ENCODE results near the gene TMTC2.

TMTC2 gene

GRCh38 chr12:82663893-82664292 lies 22.8 kb upstream of the TMTC2 start:
- Histone ChIP-seq H3K27me3 (ENCODE audit: insufficient read depth, low read length) (no peaks in the 10 kb centered on the region), H3K27ac (ENCODE audit: low read depth, low read length) (no peak overlapping the region), H3K18ac (ENCODE audit: low read length) (no peak overlapping the region), H3K9ac (ENCODE audit: low read length) (peak overlapping the region; percentile 30), H3K14ac (ENCODE audit: low read length) (no peak overlapping the region), H3K36me3 (ENCODE audit: control insufficient read depth in 1 of 2, insufficient read depth in 2 of 2, low read length in 2 of 2) (no peaks in the 10 kb centered on the region), H4K12ac (ENCODE audit: low read depth, low read length) (no peak overlapping the region), H2BK12ac (ENCODE audit: low read length) (no peak overlapping the region), H2BK5ac (ENCODE audit: low read depth, low read length, poor library complexity) (no peak overlapping the region), H4K91ac (ENCODE audit: low read depth, low read length) (no peak overlapping the region), H4K8ac (ENCODE audit: low read depth, low read length) (no peak overlapping the region), H3K4me2 (ENCODE audit: low read length) (no peak overlapping the region), H3K23ac (ENCODE audit: low read length) (no peak overlapping the region), H3K9me3 (ENCODE audit: insufficient read depth, low read depth, low read length) (peaks cover 3% of the 10 kb centered on the region), H3K4me1 (ENCODE audit: control insufficient read depth in 1 of 2, insufficient read depth in 2 of 2, low read length in 2 of 2) (no peaks in the 10 kb centered on the region), H2AFZ (ENCODE audit: insufficient read depth, low read length, poor library complexity) (no peak overlapping the region), H2BK120ac (ENCODE audit: insufficient read depth, low read length, poor library complexity) (no peak overlapping the region), H3K79me2 (ENCODE audit: control insufficient read depth, insufficient read depth, low read length, poor library complexity) (no peaks in the 10 kb centered on the region), H3K4me3 (ENCODE audit: low read depth, low read length) (no peak overlapping the region), H3K79me1 (ENCODE audit: low read length) (no peaks in the 10 kb centered on the region), H3K4ac (ENCODE audit: low read depth, low read length) (no peak overlapping the region), H2AK5ac (ENCODE audit: low read length) (no peak overlapping the region)
- no peak for DNase-seq
- no CpG with 5 or more reads among the region's 7 CpGs for WGBS (ENCODE audit: extremely low coverage, insufficient coverage, insufficient read length)

- Histone ChIP-seq H3K4ac (ENCODE audit: low read depth, low read length) (no peak overlapping the region), H3K4me2 (ENCODE audit: low read length) (no peak overlapping the region), H3K14ac (ENCODE audit: low read length) (no peak overlapping the region), H3K27ac (ENCODE audit: low read depth, low read length) (no peak overlapping the region), H3K4me3 (ENCODE audit: low read depth, low read length) (no peak overlapping the region), H3K27me3 (ENCODE audit: insufficient read depth, low read length) (no peaks in the 10 kb centered on the region), H4K8ac (ENCODE audit: low read depth, low read length) (no peak overlapping the region), H3K9me3 (ENCODE audit: insufficient read depth, low read depth, low read length) (no peaks in the 10 kb centered on the region), H2BK5ac (ENCODE audit: low read depth, low read length, poor library complexity) (no peak overlapping the region), H4K91ac (ENCODE audit: low read depth, low read length) (no peak overlapping the region), H3K4me1 (ENCODE audit: control insufficient read depth in 1 of 2, insufficient read depth in 2 of 2, low read length in 2 of 2) (no peaks in the 10 kb centered on the region), H3K9ac (ENCODE audit: low read length) (no peak overlapping the region), H3K18ac (ENCODE audit: low read length) (no peak overlapping the region), H3K79me1 (ENCODE audit: low read length) (no peaks in the 10 kb centered on the region), H3K36me3 (ENCODE audit: control insufficient read depth in 1 of 2, insufficient read depth in 2 of 2, low read length in 2 of 2) (no peaks in the 10 kb centered on the region), H2BK120ac (ENCODE audit: insufficient read depth, low read length, poor library complexity) (no peak overlapping the region), H3K23ac (ENCODE audit: low read length) (no peak overlapping the region), H2BK12ac (ENCODE audit: low read length) (no peak overlapping the region), H2AK5ac (ENCODE audit: low read length) (no peak overlapping the region), H3K79me2 (ENCODE audit: control insufficient read depth, insufficient read depth, low read length, poor library complexity) (no peaks in the 10 kb centered on the region), H4K12ac (ENCODE audit: low read depth, low read length) (no peak overlapping the region), H2AFZ (ENCODE audit: insufficient read depth, low read length, poor library complexity) (no peak overlapping the region)
- no CpG with 5 or more reads among the region's 3 CpGs for WGBS (ENCODE audit: extremely low coverage, insufficient coverage, insufficient read length)
- DNase-seq, result no peak
Measured at GRCh38 chr12:82665142-82665923, 21.4 kb upstream of the TMTC2 start.

- DNase-seq, result no peak
- no peak overlapping the region for H4K12ac ChIP-seq (ENCODE audit: low read depth, low read length)
- no peak overlapping the region for H3K4me2 ChIP-seq (ENCODE audit: low read length)
- H2BK12ac ChIP-seq (ENCODE audit: low read length), result no peak overlapping the region
- no peaks in the 10 kb centered on the region for H3K9me3 ChIP-seq (ENCODE audit: insufficient read depth, low read depth, low read length)
- no peak overlapping the region for H2BK120ac ChIP-seq (ENCODE audit: insufficient read depth, low read length, poor library complexity)
- no peaks in the 10 kb centered on the region for H3K27me3 ChIP-seq (ENCODE audit: insufficient read depth, low read length)
- no peak overlapping the region for H4K8ac ChIP-seq (ENCODE audit: low read depth, low read length)
- no peak overlapping the region for H4K91ac ChIP-seq (ENCODE audit: low read depth, low read length)
- H3K4me3 ChIP-seq (ENCODE audit: low read depth, low read length), result no peak overlapping the region
- H3K4me1 ChIP-seq (ENCODE audit: control insufficient read depth in 1 of 2, insufficient read depth in 2 of 2, low read length in 2 of 2), result no peaks in the 10 kb centered on the region
- H3K23ac ChIP-seq (ENCODE audit: low read length), result no peak overlapping the region
- no peak overlapping the region for H3K14ac ChIP-seq (ENCODE audit: low read length)
- no peak overlapping the region for H3K27ac ChIP-seq (ENCODE audit: low read depth, low read length)
- H3K79me2 ChIP-seq (ENCODE audit: control insufficient read depth, insufficient read depth, low read length, poor library complexity), result no peaks in the 10 kb centered on the region
- H2AK5ac ChIP-seq (ENCODE audit: low read length), result no peak overlapping the region
- no peak overlapping the region for H3K4ac ChIP-seq (ENCODE audit: low read depth, low read length)
- H3K18ac ChIP-seq (ENCODE audit: low read length), result no peak overlapping the region
- H3K9ac ChIP-seq (ENCODE audit: low read length), result no peak overlapping the region
- H2AFZ ChIP-seq (ENCODE audit: insufficient read depth, low read length, poor library complexity), result no peak overlapping the region
- no peak overlapping the region for H2BK5ac ChIP-seq (ENCODE audit: low read depth, low read length, poor library complexity)
- no peaks in the 10 kb centered on the region for H3K36me3 ChIP-seq (ENCODE audit: control insufficient read depth in 1 of 2, insufficient read depth in 2 of 2, low read length in 2 of 2)
- H3K79me1 ChIP-seq (ENCODE audit: low read length), result no peaks in the 10 kb centered on the region
- no CpG with 5 or more reads among the region's 1 CpG for WGBS (ENCODE audit: extremely low coverage, insufficient coverage, insufficient read length)
Measured at GRCh38 chr12:82666830-82667229, 19.9 kb upstream of the TMTC2 start.

GRCh38 chr12:82671673-82672195 lies 15.0 kb upstream of the TMTC2 start:
- WGBS (ENCODE audit: extremely low coverage, insufficient coverage, insufficient read length), result no CpG with 5 or more reads among the region's 4 CpGs
- Histone ChIP-seq H2AK5ac (ENCODE audit: low read length) (no peak overlapping the region), H2BK12ac (ENCODE audit: low read length) (no peak overlapping the region), H3K4me2 (ENCODE audit: low read length) (no peak overlapping the region), H3K4me3 (ENCODE audit: low read depth, low read length) (no peak overlapping the region), H3K27me3 (ENCODE audit: insufficient read depth, low read length) (no peaks in the 10 kb centered on the region), H3K79me2 (ENCODE audit: control insufficient read depth, insufficient read depth, low read length, poor library complexity) (no peaks in the 10 kb centered on the region), H3K18ac (ENCODE audit: low read length) (no peak overlapping the region), H3K9ac (ENCODE audit: low read length) (no peak overlapping the region), H3K36me3 (ENCODE audit: control insufficient read depth in 1 of 2, insufficient read depth in 2 of 2, low read length in 2 of 2) (no peaks in the 10 kb centered on the region), H3K4me1 (ENCODE audit: control insufficient read depth in 1 of 2, insufficient read depth in 2 of 2, low read length in 2 of 2) (no peaks in the 10 kb centered on the region), H3K23ac (ENCODE audit: low read length) (no peak overlapping the region), H3K27ac (ENCODE audit: low read depth, low read length) (no peak overlapping the region), H2AFZ (ENCODE audit: insufficient read depth, low read length, poor library complexity) (no peak overlapping the region), H3K9me3 (ENCODE audit: insufficient read depth, low read depth, low read length) (no peaks in the 10 kb centered on the region), H2BK120ac (ENCODE audit: insufficient read depth, low read length, poor library complexity) (no peak overlapping the region), H3K4ac (ENCODE audit: low read depth, low read length) (no peak overlapping the region), H3K14ac (ENCODE audit: low read length) (no peak overlapping the region), H4K12ac (ENCODE audit: low read depth, low read length) (no peak overlapping the region), H2BK5ac (ENCODE audit: low read depth, low read length, poor library complexity) (no peak overlapping the region), H3K79me1 (ENCODE audit: low read length) (no peaks in the 10 kb centered on the region), H4K91ac (ENCODE audit: low read depth, low read length) (no peak overlapping the region), H4K8ac (ENCODE audit: low read depth, low read length) (no peak overlapping the region)
- no peak for DNase-seq
